Gastroesophageal sphincter (tissue), 4 donors: ENCODE data around the gene NUP62. TPM values are rescaled to one million over a fixed set of nuclear protein-coding genes. Genes with fewer than 3 reads are reported as not detected.

Source experiments
- ATAC-seq: fragments of 150-250 bp; one replicate; pipeline ENCODE4 v1.9.1; 2016; ENCODE audit warnings: mild to moderate bottlenecking, moderate library complexity
- H3K27ac ChIP-seq, 4 donors: fragments of 200-600 bp; sonication (generic) in 3 of 4; 1 replicate in 3 of 4; 2 replicates in 1 of 4; pipeline ENCODE4 v1.5.1; 2016 to 2019
- H3K27me3 ChIP-seq: fragments of 200-600 bp; sonication (generic); one replicate; pipeline ENCODE4 v1.5.1; 2019
- H3K36me3 ChIP-seq, 2 donors: fragments of 200-600 bp; sonication (generic); one replicate each; pipeline ENCODE4 v1.5.1; 2019; ENCODE audit warnings: control low read depth in 1 of 2
- H3K4me1 ChIP-seq, 3 donors: fragments of 200-600 bp; sonication (generic); 1 replicate in 2 of 3; 2 replicates in 1 of 3; pipeline ENCODE4 v1.5.1; 2016 to 2019; ENCODE audit warnings: control low read depth in 2 of 3
- H3K4me3 ChIP-seq, 2 donors: fragments of 200-600 bp; sonication (generic); one replicate each; pipeline ENCODE4 v1.5.1; 2019; ENCODE audit warnings: mild to moderate bottlenecking in 1 of 2, moderate library complexity in 1 of 2
- H3K9me3 ChIP-seq, 3 donors: fragments of 200-600 bp; sonication (generic); one replicate each; pipeline ENCODE4 v1.5.1; 2017 to 2019; ENCODE audit warnings: control low read depth in 2 of 3
- CTCF ChIP-seq, 4 experiments: fragments of 200-600 bp in 2 of 4; fragments of 450-650 bp in 2 of 4; sonication (generic) in 1 of 4; IDR thresholded peaks; one replicate each; pipeline ENCODE4 v1.5.1; 2017 to 2019; ENCODE audit warnings: antibody characterized with exemption in 4 of 4, mild to moderate bottlenecking in 2 of 4, moderate library complexity in 2 of 4
- EP300 ChIP-seq: sonication (generic); formaldehyde crosslinking; IDR thresholded peaks from one replicate; pipeline ENCODE4 v1.6.1; 2017; ENCODE audit warnings: antibody characterized with exemption, mild to moderate bottlenecking
- POLR2A ChIP-seq, 2 donors: fragments of 450-650 bp; IDR thresholded peaks; one replicate each; pipeline ENCODE4 v1.6.1; 2017; ENCODE audit warnings: antibody characterized with exemption in 2 of 2, mild to moderate bottlenecking in 2 of 2, moderate library complexity in 1 of 2
- POLR2AphosphoS5 ChIP-seq: sonication (generic); formaldehyde crosslinking; IDR thresholded peaks from one replicate; pipeline ENCODE4 v1.6.1; 2017; ENCODE audit warnings: antibody characterized with exemption
- WGBS, 2 donors: methylation state at CpG; one replicate each; pipeline ENCODE4 v1.1.5; 2018; ENCODE audit warnings: low coverage in 1 of 2; 5-methylcytosine and 5-hydroxymethylcytosine counted together
- total RNA-seq, 4 donors: library from RNA; depleted of rRNA; stranded (reverse); fragments of >200 nt; gene quantifications; one replicate each; pipeline ENCODE4 v1.1.0, GENCODE V29; 2016

The NUP62 gene
- total RNA-seq, 4 donors from 2014 or later, result 30.1 to 43.2 (median 37.7) TPM

GRCh38 chr19:49859682-49860335, 69.5 kb downstream of the NUP62 start:
- TF ChIP-seq EP300 (no peak), CTCF (IDR thresholded peaks at IDR 0.05) (no peak), POLR2AphosphoS5 (no peak), POLR2A (IDR thresholded peaks at IDR 0.05) (no peak)
- Histone ChIP-seq H3K27me3 (no peaks in the 10 kb centered on the region), H3K36me3 (peaks cover 0 to 98% of the 10 kb centered on the region in 2 donors), H3K27ac (peak overlapping the region in 2 of 4 donors; percentile 68 to 73), H3K4me3 (no peak overlapping the region), H3K9me3 (no peaks in the 10 kb centered on the region), H3K4me1 (peaks cover 0 to 40% (median 0%) of the 10 kb centered on the region in 3 donors)
- WGBS, 2 donors, result 84% methylated on average over 6 of the region's 22 CpGs; no CpG with 5 or more reads in 1 of the 2 donors
- ATAC-seq, result no peak

- Histone ChIP-seq H3K4me3 (no peak overlapping the region), H3K27me3 (no peaks in the 10 kb centered on the region), H3K27ac (peak overlapping the region in 3 of 4 donors; percentile 11 to 73 (median 15)), H3K4me1 (peaks cover 0 to 48% (median 4%) of the 10 kb centered on the region in 3 donors), H3K36me3 (peaks cover 0 to 92% of the 10 kb centered on the region in 2 donors), H3K9me3 (no peaks in the 10 kb centered on the region)
- WGBS, 2 donors, result 88% methylated on average over 15 of the region's 37 CpGs; no CpG with 5 or more reads in 1 of the 2 donors
- ATAC-seq, result no peak
- TF ChIP-seq CTCF (IDR thresholded peaks at IDR 0.05), result no peak
- no peak for TF ChIP-seq EP300
- TF ChIP-seq POLR2A (IDR thresholded peaks at IDR 0.05), result no peak
- no peak for TF ChIP-seq POLR2AphosphoS5
Measured at GRCh38 chr19:49858088-49858985, 71.0 kb downstream of the NUP62 start.

- peak overlapping the region in 2 of 4 donors; percentile 11 to 31 for H3K27ac ChIP-seq
- no CpG with 5 or more reads among the region's 5 CpGs for WGBS, 2 donors
- no peaks in the 10 kb centered on the region for H3K27me3 ChIP-seq
- peaks cover 0 to 86% of the 10 kb centered on the region in 2 donors for H3K36me3 ChIP-seq
- H3K4me1 ChIP-seq, result peaks cover 0 to 53% (median 5%) of the 10 kb centered on the region in 3 donors
- ATAC-seq, result no peak
- no peak for TF ChIP-seq POLR2AphosphoS5
- no peak for TF ChIP-seq EP300
- TF ChIP-seq CTCF (IDR thresholded peaks at IDR 0.05), result no peak
- TF ChIP-seq POLR2A (IDR thresholded peaks at IDR 0.05), result no peak
- H3K4me3 ChIP-seq, result no peak overlapping the region
- H3K9me3 ChIP-seq, result no peaks in the 10 kb centered on the region
Measured at GRCh38 chr19:49857838-49858087, 71.5 kb downstream of the NUP62 start.

- ATAC-seq, result no peak
- H3K4me1 ChIP-seq, result peaks cover 0 to 59% (median 11%) of the 10 kb centered on the region in 3 donors
- TF ChIP-seq POLR2AphosphoS5 (no peak), POLR2A (IDR thresholded peaks at IDR 0.05) (no peak), EP300 (no peak), CTCF (IDR thresholded peaks at IDR 0.05) (no peak)
- peak overlapping the region in 2 of 4 donors; percentile 11 to 31 for H3K27ac ChIP-seq
- H3K9me3 ChIP-seq, result no peaks in the 10 kb centered on the region
- H3K4me3 ChIP-seq, result no peak overlapping the region
- H3K36me3 ChIP-seq, result peaks cover 0 to 81% of the 10 kb centered on the region in 2 donors
- H3K27me3 ChIP-seq, result no peaks in the 10 kb centered on the region
- no CpG with 5 or more reads among the region's 26 CpGs for WGBS, 2 donors
Measured at GRCh38 chr19:49857061-49857837, 72.1 kb downstream of the NUP62 start.

Other genes starting within 250 kb of the NUP62 start
- 1 to 10 TPM in 3 of 4 donors, not detected in 1; 1.3 to 4.1 (median 1.5) TPM for gene ADM5, start 239.9 kb downstream of the NUP62 start, total RNA-seq
- gene CPT1C, start 238.4 kb downstream of the NUP62 start, total RNA-seq, result 1 to 10 TPM; 2.0 to 3.0 (median 2.6) TPM
- gene TSKS, start 166.2 kb downstream of the NUP62 start, total RNA-seq, result 1 to 10 TPM in 1 of 4 donors, under 1 TPM in 1, not detected in 2; 0.73 to 4.2 TPM
- gene AP2A1, start 162.5 kb downstream of the NUP62 start, total RNA-seq, result 100 to 1,000 TPM in 1 of 4 donors, 10 to 100 TPM in 3; 69.9 to 103 (median 76.1) TPM
- 10 to 100 TPM; 14.8 to 23.0 (median 20.1) TPM for gene FUZ, start 116.2 kb downstream of the NUP62 start, total RNA-seq
- gene MED25, start 111.2 kb downstream of the NUP62 start, total RNA-seq, result 10 to 100 TPM; 26.7 to 36.1 (median 28.7) TPM
- 10 to 100 TPM; 52.9 to 89.1 (median 60.0) TPM for gene PTOV1, start 78.3 kb downstream of the NUP62 start, total RNA-seq
- gene PNKP, start 61.9 kb downstream of the NUP62 start, total RNA-seq, result 10 to 100 TPM; 12.5 to 64.3 (median 29.4) TPM
- 10 to 100 TPM; 14.4 to 24.6 (median 19.7) TPM for gene AKT1S1, start 52.1 kb downstream of the NUP62 start, total RNA-seq
- gene TBC1D17, start 51.8 kb downstream of the NUP62 start, total RNA-seq, result 10 to 100 TPM; 25.1 to 41.9 (median 37.3) TPM
- gene IL4I1, start 32.6 kb downstream of the NUP62 start, total RNA-seq, result 1 to 10 TPM in 1 of 4 donors, under 1 TPM in 1, not detected in 2; 0.39 to 1.2 TPM
- gene ATF5, start 299 bp downstream of the NUP62 start, total RNA-seq, result 10 to 100 TPM; 12.3 to 22.7 (median 16.7) TPM
- gene SIGLEC11, start 31.7 kb upstream of the NUP62 start, total RNA-seq, result 1 to 10 TPM in 3 of 4 donors, under 1 TPM in 1; 0.85 to 3.6 (median 1.3) TPM
- gene VRK3, start 95.9 kb upstream of the NUP62 start, total RNA-seq, result 10 to 100 TPM; 17.5 to 34.3 (median 26.0) TPM
- gene ZNF473, start 96.5 kb upstream of the NUP62 start, total RNA-seq, result 10 to 100 TPM in 2 of 4 donors, 1 to 10 TPM in 2; 5.5 to 20.9 (median 11.4) TPM
- gene IZUMO2, start 233.8 kb upstream of the NUP62 start, total RNA-seq, result not detected